Spinal cord (tissue), 10 donors: Measurements from ENCODE around the gene MBD1. TPM values are rescaled to one million over a fixed set of nuclear protein-coding genes. Genes with fewer than 3 reads are reported as not detected.

Source experiments
- DNase-seq, 6 donors: peaks; one replicate each; pipeline versions ENCODE4 v3.0.0 to v3.0.0-alpha.2; 2013 to 2015; ENCODE audit warnings: low spot score in 6 of 6, low read depth in 4 of 6
- H3K27ac ChIP-seq: one replicate; pipeline ENCODE4 v1.5.1; 2013; ENCODE audit warnings: low read depth, low read length, control low read depth
- H3K27me3 ChIP-seq: one replicate; pipeline ENCODE4 v1.6.1; 2013; ENCODE audit warnings: low read length; ENCODE audit not compliant: control insufficient read depth, insufficient read depth
- H3K36me3 ChIP-seq: one replicate; pipeline ENCODE4 v1.6.1; 2013; ENCODE audit warnings: low read length; ENCODE audit not compliant: control insufficient read depth, insufficient read depth
- H3K4me1 ChIP-seq: one replicate; pipeline ENCODE4 v1.6.1; 2013; ENCODE audit warnings: low read length; ENCODE audit not compliant: control insufficient read depth, insufficient read depth
- H3K4me3 ChIP-seq: one replicate; pipeline ENCODE4 v1.5.1; 2013; ENCODE audit warnings: low read depth, low read length, control low read depth
- H3K9me3 ChIP-seq: one replicate; pipeline ENCODE4 v1.6.1; 2013; ENCODE audit warnings: low read length; ENCODE audit not compliant: control insufficient read depth, insufficient read depth
- WGBS: methylation state at CpG from one replicate; pipeline ENCODE4 v1.1.5; 2013; ENCODE audit warnings: missing lambda C conversion rate; ENCODE audit not compliant: insufficient coverage; 5-methylcytosine and 5-hydroxymethylcytosine counted together
- polyA plus RNA-seq, 2 donors: library from polyadenylated mRNA; unstranded; fragments of 120-200 nt; gene quantifications; one replicate each; pipeline ENCODE4 v1.2.1, GENCODE V29; 2013; ENCODE audit not compliant: insufficient read length in 2 of 2
- total RNA-seq, 2 donors: library from RNA; depleted of rRNA in 1 of 2; stranded (reverse); fragments of 120-200 nt in 1 of 2; fragments of >200 nt in 1 of 2; gene quantifications; one replicate each; pipeline versions ENCODE4 v1.2.3 to v1.2.4, GENCODE V29; 2013 to 2014
- donor health status: healthy.

The MBD1 gene
- total and polyA plus RNA-seq, 4 donors, result 35.3 to 78.0 (median 71.2) TPM

DNA sequence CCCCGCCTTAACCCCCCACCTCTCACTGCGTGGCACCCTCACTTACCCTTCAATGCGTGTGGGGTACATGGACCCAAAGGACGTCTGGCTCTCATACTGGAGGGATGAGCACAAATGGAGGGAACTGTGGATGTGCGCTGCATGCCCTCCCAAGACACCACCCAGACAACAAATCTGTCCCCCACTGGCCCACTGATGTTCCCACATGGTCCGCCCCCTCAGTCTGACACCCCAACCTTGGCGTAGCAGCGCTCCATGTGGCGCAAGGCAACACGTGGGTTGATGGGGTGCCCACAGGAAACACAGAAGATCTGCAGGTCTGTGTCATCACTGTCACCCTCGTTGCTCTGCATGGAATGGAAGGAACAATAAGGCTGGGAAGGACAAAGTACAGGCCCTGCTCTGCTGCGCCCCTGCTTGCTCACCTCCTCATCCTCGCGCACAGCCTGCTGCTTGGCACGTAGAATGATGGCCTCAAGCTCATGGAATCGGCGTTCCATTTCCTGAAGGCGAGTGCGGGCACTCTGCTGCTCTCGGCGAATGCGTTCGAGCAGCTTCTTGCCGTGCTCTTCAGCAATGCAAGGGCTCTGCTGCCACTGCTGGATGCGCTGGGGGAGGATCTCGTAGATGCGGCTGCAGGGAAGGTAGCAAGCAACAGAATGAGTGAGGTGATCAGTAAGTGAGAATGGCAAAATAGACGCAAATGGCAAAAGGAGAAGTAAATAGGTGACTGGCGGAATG, 2.3 kb upstream of the MBD1 start:
- Histone ChIP-seq H3K27me3 (no peaks in the 10 kb centered on the region), H3K36me3 (peaks cover 55% of the 10 kb centered on the region), H3K9me3 (no peaks in the 10 kb centered on the region), H3K4me1 (peaks cover 47% of the 10 kb centered on the region), H3K4me3 (no peak overlapping the region), H3K27ac (no peak overlapping the region)
- DNase-seq, result no peak
- WGBS, result 95% methylated on average over 26 of the region's 29 CpGs

DNA sequence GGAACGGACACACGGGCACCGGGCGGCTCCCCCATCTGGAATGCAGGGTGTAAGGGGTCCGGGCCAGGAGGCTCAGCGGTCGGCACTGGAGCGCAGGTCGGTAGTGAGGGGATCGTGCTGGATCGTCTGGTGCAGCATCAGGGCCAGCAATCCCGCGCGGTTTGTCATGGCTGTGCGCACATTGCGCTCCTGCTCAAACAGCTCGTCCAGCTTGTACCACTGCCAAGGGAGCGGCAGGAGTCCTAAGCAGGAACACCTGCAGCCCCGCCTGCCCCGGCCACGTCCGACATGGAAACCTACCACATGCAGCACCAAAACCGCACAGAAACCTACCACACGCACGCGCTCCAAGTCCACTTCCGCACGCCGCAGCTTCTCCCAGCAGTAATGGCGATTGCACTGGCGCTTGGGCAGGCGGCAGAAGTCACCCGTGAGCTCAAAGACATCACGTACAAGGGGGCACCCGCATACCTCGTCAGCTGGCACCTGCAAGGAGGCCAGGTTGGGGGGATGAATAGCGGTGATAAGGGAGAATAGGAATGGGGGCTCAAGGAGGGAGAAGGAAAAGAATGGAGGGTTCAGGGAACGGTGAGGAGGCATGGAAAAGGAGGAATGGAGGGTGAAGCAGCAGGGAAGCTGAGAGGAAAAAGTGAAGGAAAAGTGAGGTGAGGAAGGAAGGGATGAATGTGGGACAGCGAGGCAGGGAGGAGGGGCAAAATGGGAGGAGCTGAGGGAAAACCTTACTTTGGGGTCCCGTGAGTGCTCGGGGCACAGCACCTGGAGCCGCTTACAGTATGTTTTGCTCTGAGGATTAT, 1.4 kb upstream of the MBD1 start:
- peaks cover 47% of the 10 kb centered on the region for H3K4me1 ChIP-seq
- H3K27me3 ChIP-seq, result no peaks in the 10 kb centered on the region
- DNase-seq, result no peak
- H3K4me3 ChIP-seq, result peak overlapping the region; percentile 98
- no peak overlapping the region for H3K27ac ChIP-seq
- H3K36me3 ChIP-seq, result peaks cover 55% of the 10 kb centered on the region
- H3K9me3 ChIP-seq, result no peaks in the 10 kb centered on the region
- 95% methylated on average over 41 of the region's 42 CpGs for WGBS

DNA sequence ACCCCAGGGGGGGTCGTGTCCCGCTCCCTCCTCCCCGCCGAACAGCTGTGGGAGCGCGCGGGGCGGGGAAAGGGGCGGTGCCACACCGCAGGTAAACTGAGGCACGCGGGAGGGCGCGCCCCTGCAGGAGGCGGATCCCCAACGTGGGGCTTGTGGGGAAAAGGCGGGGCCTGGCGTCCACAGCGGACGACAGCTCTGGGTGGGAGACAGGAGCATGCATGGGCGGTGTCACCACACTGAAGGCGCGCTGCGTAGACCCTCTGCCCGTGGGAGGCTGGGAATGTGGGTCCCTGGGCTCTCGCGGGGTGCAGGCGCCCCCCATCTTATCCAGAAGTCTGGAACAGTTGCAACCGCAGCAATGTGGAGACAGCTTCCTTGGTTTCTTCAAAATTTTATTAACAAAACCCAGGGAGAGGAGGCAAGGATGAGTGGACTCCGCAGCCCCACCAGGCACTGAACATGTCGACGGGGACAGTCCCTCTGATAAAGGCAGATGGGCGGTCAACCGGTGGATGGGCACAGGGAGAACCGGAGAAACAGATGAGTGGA, 723 bp upstream of the MBD1 start:
- peak overlapping the region; percentile 91 for H3K27ac ChIP-seq
- H3K36me3 ChIP-seq, result peaks cover 57% of the 10 kb centered on the region
- peaks cover 44% of the 10 kb centered on the region for H3K4me1 ChIP-seq
- no peaks in the 10 kb centered on the region for H3K27me3 ChIP-seq
- H3K4me3 ChIP-seq, result peak overlapping the region; percentile 98
- no peaks in the 10 kb centered on the region for H3K9me3 ChIP-seq
- 24% methylated on average over 25 of the region's 35 CpGs for WGBS
- no peak for DNase-seq

- H3K27ac ChIP-seq, result peak overlapping the region; percentile 91
- no peaks in the 10 kb centered on the region for H3K27me3 ChIP-seq
- no peak for DNase-seq
- peak overlapping the region; percentile 98 for H3K4me3 ChIP-seq
- 1% methylated on average over 16 of the region's 16 CpGs for WGBS
- peaks cover 62% of the 10 kb centered on the region for H3K36me3 ChIP-seq
- peaks cover 31% of the 10 kb centered on the region for H3K4me1 ChIP-seq
- no peaks in the 10 kb centered on the region for H3K9me3 ChIP-seq
These were observed 522 bp downstream of the MBD1 start for GRCh38 chr18:50280707-50281294.

- Histone ChIP-seq H3K36me3 (peaks cover 62% of the 10 kb centered on the region), H3K9me3 (no peaks in the 10 kb centered on the region), H3K27ac (no peak overlapping the region), H3K4me3 (no peak overlapping the region), H3K27me3 (no peaks in the 10 kb centered on the region), H3K4me1 (peaks cover 23% of the 10 kb centered on the region)
- 100% methylated on average over 1 of the region's 7 CpGs for WGBS
- DNase-seq, result no peak
These were observed 1.6 kb downstream of the MBD1 start for GRCh38 chr18:50279752-50280151.

GRCh38 chr18:50277942-50278341, 3.4 kb downstream of the MBD1 start:
- H3K36me3 ChIP-seq, result peaks cover 62% of the 10 kb centered on the region
- H3K27ac ChIP-seq, result no peak overlapping the region
- H3K9me3 ChIP-seq, result no peaks in the 10 kb centered on the region
- peaks cover 23% of the 10 kb centered on the region for H3K4me1 ChIP-seq
- H3K4me3 ChIP-seq, result no peak overlapping the region
- H3K27me3 ChIP-seq, result no peaks in the 10 kb centered on the region
- no peak for DNase-seq
- WGBS, result no CpG with 5 or more reads among the region's 6 CpGs

DNA sequence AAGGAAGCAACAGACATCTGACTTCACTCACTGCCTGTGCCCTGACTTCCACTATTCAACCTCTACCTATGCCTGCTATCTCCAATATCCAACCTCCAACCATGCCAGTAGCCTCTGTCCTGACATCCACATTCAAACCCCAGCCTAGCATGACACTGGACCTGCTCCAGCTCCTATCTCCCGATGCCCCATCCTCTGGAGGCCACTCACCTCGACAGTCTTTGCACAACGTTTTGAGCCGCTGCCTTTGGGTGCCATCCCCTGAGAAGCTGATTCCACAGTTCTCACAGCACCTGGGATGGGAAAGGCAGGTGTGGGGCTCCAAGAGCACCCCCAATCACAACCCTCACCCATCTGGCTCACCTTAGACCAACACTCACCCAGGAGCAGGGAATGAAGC, 4.9 kb downstream of the MBD1 start:
- Histone ChIP-seq H3K36me3 (peaks cover 61% of the 10 kb centered on the region), H3K4me1 (peaks cover 11% of the 10 kb centered on the region)
- 92% methylated on average over 4 of the region's 4 CpGs for WGBS

GRCh38 chr18:50275503-50276036, 5.8 kb downstream of the MBD1 start:
- peaks cover 62% of the 10 kb centered on the region for H3K36me3 ChIP-seq
- H3K27me3 ChIP-seq, result no peaks in the 10 kb centered on the region
- H3K9me3 ChIP-seq, result no peaks in the 10 kb centered on the region
- H3K27ac ChIP-seq, result no peak overlapping the region
- DNase-seq, result no peak
- H3K4me1 ChIP-seq, result peaks cover 10% of the 10 kb centered on the region
- no peak overlapping the region for H3K4me3 ChIP-seq
- WGBS, result 97% methylated on average over 19 of the region's 19 CpGs

More for the DNA sequence above, 4.9 kb downstream of the MBD1 start:
- H3K27ac ChIP-seq, result no peak overlapping the region
- no peak for DNase-seq
- H3K27me3 ChIP-seq, result no peaks in the 10 kb centered on the region
- H3K9me3 ChIP-seq, result no peaks in the 10 kb centered on the region
- H3K4me3 ChIP-seq, result no peak overlapping the region

DNA sequence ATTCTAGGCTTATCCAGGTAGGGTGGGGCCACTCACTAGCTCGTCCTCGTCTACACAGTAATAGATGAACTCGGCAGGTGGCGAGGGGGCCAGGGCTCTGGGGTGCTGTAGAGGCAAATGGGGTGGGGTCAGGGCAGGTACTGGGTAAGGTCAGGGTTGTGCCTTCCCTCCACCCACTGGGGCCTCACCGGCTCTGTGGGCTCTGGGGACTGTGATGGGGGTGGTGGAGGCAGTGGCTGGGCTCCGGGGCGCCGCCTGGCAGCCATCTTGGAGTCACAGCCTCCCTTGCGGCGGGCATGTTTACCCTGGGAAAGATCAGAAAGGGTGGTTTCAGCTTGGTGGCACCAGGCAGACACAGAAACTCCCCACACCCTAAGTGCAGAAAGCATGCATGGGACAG, 6.4 kb downstream of the MBD1 start:
- no peak overlapping the region for H3K27ac ChIP-seq
- H3K36me3 ChIP-seq, result peaks cover 66% of the 10 kb centered on the region
- 92% methylated on average over 5 of the region's 10 CpGs for whole genome bisulfite sequencing
- peaks cover 4% of the 10 kb centered on the region for H3K4me1 ChIP-seq
- no peak for DNase-seq
- no peak overlapping the region for H3K4me3 ChIP-seq
- no peaks in the 10 kb centered on the region for H3K27me3 ChIP-seq
- no peaks in the 10 kb centered on the region for H3K9me3 ChIP-seq
